H9 (cell line): ENCODE data around the gene CXXC1. TPM values are rescaled to one million over a fixed set of nuclear protein-coding genes. Genes with fewer than 3 reads are reported as not detected.

ENCODE experiments used
- DNase-seq: peaks from one replicate; pipeline ENCODE4 v3.0.0-alpha.2; 2017
- H2AFZ ChIP-seq: one replicate; pipeline ENCODE4 v1.6.1; 2013; ENCODE audit warnings: mild to moderate bottlenecking, low read length, control low read depth, moderate library complexity
- H2AK5ac ChIP-seq: 2 replicates; pipeline ENCODE4 v1.6.1; 2013; ENCODE audit warnings: low read length, control low read depth, mixed read lengths; ENCODE audit not compliant: insufficient read length
- H2BK120ac ChIP-seq: one replicate; pipeline ENCODE4 v1.6.1; 2013; ENCODE audit warnings: low read depth, mild to moderate bottlenecking, low read length, control low read depth, inconsistent platforms; ENCODE audit not compliant: poor library complexity, severe bottlenecking
- H2BK12ac ChIP-seq: 2 replicates; pipeline ENCODE4 v1.6.1; 2013; ENCODE audit warnings: low read length, control low read depth, mixed read lengths, low read depth; ENCODE audit not compliant: insufficient read length
- H2BK15ac ChIP-seq: 2 replicates; pipeline ENCODE4 v1.6.1; 2013; ENCODE audit warnings: low read depth, low read length, control low read depth
- H2BK20ac ChIP-seq: one replicate; pipeline ENCODE4 v1.6.1; 2013; ENCODE audit warnings: low read depth, mild to moderate bottlenecking, low read length, control low read depth, inconsistent platforms; ENCODE audit not compliant: poor library complexity, severe bottlenecking
- H2BK5ac ChIP-seq: 2 replicates; pipeline ENCODE4 v1.6.1; 2013; ENCODE audit warnings: low read length, control low read depth, mixed read lengths; ENCODE audit not compliant: insufficient read length
- H3K14ac ChIP-seq: 2 replicates; pipeline ENCODE4 v1.6.1; 2013; ENCODE audit warnings: low read length, control low read depth; ENCODE audit not compliant: insufficient read depth
- H3K18ac ChIP-seq: 2 replicates; pipeline ENCODE4 v1.6.1; 2013; ENCODE audit warnings: low read depth, mild to moderate bottlenecking, mixed read lengths, low read length, control low read depth; ENCODE audit not compliant: insufficient read length
- H3K23ac ChIP-seq: 2 replicates; pipeline ENCODE4 v1.6.1; 2013; ENCODE audit warnings: low read length, control low read depth, mixed read lengths, low read depth; ENCODE audit not compliant: insufficient read length
- H3K23me2 ChIP-seq: 2 replicates; pipeline ENCODE4 v1.6.1; 2013; ENCODE audit warnings: low read depth, mild to moderate bottlenecking, mixed read lengths, low read length, control low read depth; ENCODE audit not compliant: insufficient read length, poor library complexity, severe bottlenecking
- H3K27ac ChIP-seq: 2 replicates; pipeline ENCODE4 v1.5.1; 2013; ENCODE audit warnings: low read length, control low read depth, mixed read lengths, low read depth; ENCODE audit not compliant: insufficient read length
- H3K27me3 ChIP-seq: 2 replicates; pipeline ENCODE4 v1.6.1; 2013; ENCODE audit warnings: low read length, control low read depth, inconsistent platforms; ENCODE audit not compliant: insufficient read depth
- H3K4ac ChIP-seq: 2 replicates; pipeline ENCODE4 v1.6.1; 2013; ENCODE audit warnings: low read depth, mild to moderate bottlenecking, control low read depth, inconsistent platforms, low read length, moderate library complexity
- H3K4me1 ChIP-seq: 2 replicates; pipeline ENCODE4 v1.6.1; 2013; ENCODE audit warnings: low read length, control low read depth, inconsistent platforms; ENCODE audit not compliant: insufficient read depth
- H3K4me2 ChIP-seq: 2 replicates; pipeline ENCODE4 v1.6.1; 2013; ENCODE audit warnings: low read length, control low read depth, mixed read lengths; ENCODE audit not compliant: insufficient read length, insufficient read depth
- H3K56ac ChIP-seq: 2 replicates; pipeline ENCODE4 v1.6.1; 2013; ENCODE audit warnings: low read depth, mild to moderate bottlenecking, mixed read lengths, low read length, control low read depth; ENCODE audit not compliant: insufficient read length
- H3K79me1 ChIP-seq: 2 replicates; pipeline ENCODE4 v1.6.1; 2013; ENCODE audit warnings: low read depth, mild to moderate bottlenecking, moderate library complexity, low read length, control low read depth, inconsistent platforms; ENCODE audit not compliant: insufficient read depth, poor library complexity, severe bottlenecking
- H3K79me2 ChIP-seq: 2 replicates; pipeline ENCODE4 v1.6.1; 2013; ENCODE audit warnings: low read length, control low read depth, inconsistent platforms; ENCODE audit not compliant: insufficient read depth
- H3K9ac ChIP-seq: 2 replicates; pipeline ENCODE4 v1.6.1; 2013; ENCODE audit warnings: low read length, control low read depth, mixed read lengths; ENCODE audit not compliant: insufficient read length; ENCODE audit errors: extremely low read depth
- H3K9me3 ChIP-seq: one replicate; pipeline ENCODE4 v1.6.1; 2013; ENCODE audit warnings: low read depth, low read length, inconsistent platforms; ENCODE audit not compliant: control insufficient read depth
- H3T11ph ChIP-seq: one replicate; pipeline ENCODE4 v1.6.1; 2013; ENCODE audit warnings: mild to moderate bottlenecking, low read length, control low read depth, inconsistent platforms
- H4K20me1 ChIP-seq: one replicate; pipeline ENCODE4 v1.6.1; 2013; ENCODE audit not compliant: control insufficient read depth, insufficient read length, insufficient read depth
- H4K5ac ChIP-seq: 2 replicates; pipeline ENCODE4 v1.6.1; 2013; ENCODE audit warnings: low read depth, mild to moderate bottlenecking, mixed read lengths, low read length, control low read depth; ENCODE audit not compliant: insufficient read length
- H4K8ac ChIP-seq: replicated peaks from 2 replicates; pipeline ENCODE4 v1.6.1; 2013; ENCODE audit warnings: low read length, control low read depth, mixed read lengths, low read depth; ENCODE audit not compliant: insufficient read length
- H4K91ac ChIP-seq: 2 replicates; pipeline ENCODE4 v1.6.1; 2013; ENCODE audit warnings: low read depth, mild to moderate bottlenecking, moderate library complexity, mixed read lengths, low read length, control low read depth; ENCODE audit not compliant: insufficient read length
- H3K27ac Mint-ChIP-seq, 3 experiments: 2 replicates in 2 of 3; 3 replicates in 1 of 3; pipeline ENCODE4 v1.8.0; 2020 to 2021; ENCODE audit warnings: mixed read lengths in 3 of 3, mild to moderate bottlenecking in 1 of 3, moderate library complexity in 1 of 3
- H3K27me3 Mint-ChIP-seq: 2 replicates; pipeline ENCODE4 v1.8.0; 2021; ENCODE audit warnings: low read depth, mild to moderate bottlenecking, moderate library complexity, mixed read lengths
- H3K36me3 Mint-ChIP-seq, 3 experiments: 2 replicates in 2 of 3; 3 replicates in 1 of 3; pipeline ENCODE4 v1.8.0; 2020 to 2021; ENCODE audit warnings: low read depth in 3 of 3, mixed read lengths in 3 of 3; ENCODE audit not compliant: insufficient read depth in 1 of 3
- H3K4me1 Mint-ChIP-seq, 2 experiments: 2 replicates each; pipeline ENCODE4 v1.8.0; 2020; ENCODE audit warnings: mixed read lengths in 2 of 2
- H3K4me3 Mint-ChIP-seq, 2 experiments: 2 replicates in 1 of 2; 3 replicates in 1 of 2; pipeline ENCODE4 v1.8.0; 2020 to 2021; ENCODE audit warnings: mild to moderate bottlenecking in 2 of 2, mixed read lengths in 2 of 2, moderate library complexity in 1 of 2
- H3K9me3 Mint-ChIP-seq, 2 experiments: 2 replicates in 1 of 2; 3 replicates in 1 of 2; pipeline ENCODE4 v1.8.0; 2020; ENCODE audit warnings: mild to moderate bottlenecking in 2 of 2, mixed read lengths in 2 of 2, moderate library complexity in 1 of 2
- CTCF ChIP-seq: fragments of 200-600 bp; sonication (generic); conservative IDR thresholded peaks from 3 replicates; pipeline ENCODE4 v1.8.0; 2021; ENCODE audit warnings: antibody characterized with exemption, mild to moderate bottlenecking
- WGBS: extraction: QIAGEN DNeasy Blood & Tissue Kit; methylation state at CpG from one replicate; pipeline ENCODE4 v1.1.7; 2013; ENCODE audit warnings: missing lambda C conversion rate, low lambda C conversion rate, mixed read lengths; ENCODE audit not compliant: insufficient read length; ENCODE audit errors: extremely low coverage; 5-methylcytosine and 5-hydroxymethylcytosine counted together
- total RNA-seq: library from RNA; stranded (reverse); gene quantifications from 2 replicates; pipeline ENCODE4 v1.2.1, GENCODE V29; 2021

The CXXC1 gene
- total RNA-seq, 1 experiment from 2014 or later = 95.9 TPM

DNA sequence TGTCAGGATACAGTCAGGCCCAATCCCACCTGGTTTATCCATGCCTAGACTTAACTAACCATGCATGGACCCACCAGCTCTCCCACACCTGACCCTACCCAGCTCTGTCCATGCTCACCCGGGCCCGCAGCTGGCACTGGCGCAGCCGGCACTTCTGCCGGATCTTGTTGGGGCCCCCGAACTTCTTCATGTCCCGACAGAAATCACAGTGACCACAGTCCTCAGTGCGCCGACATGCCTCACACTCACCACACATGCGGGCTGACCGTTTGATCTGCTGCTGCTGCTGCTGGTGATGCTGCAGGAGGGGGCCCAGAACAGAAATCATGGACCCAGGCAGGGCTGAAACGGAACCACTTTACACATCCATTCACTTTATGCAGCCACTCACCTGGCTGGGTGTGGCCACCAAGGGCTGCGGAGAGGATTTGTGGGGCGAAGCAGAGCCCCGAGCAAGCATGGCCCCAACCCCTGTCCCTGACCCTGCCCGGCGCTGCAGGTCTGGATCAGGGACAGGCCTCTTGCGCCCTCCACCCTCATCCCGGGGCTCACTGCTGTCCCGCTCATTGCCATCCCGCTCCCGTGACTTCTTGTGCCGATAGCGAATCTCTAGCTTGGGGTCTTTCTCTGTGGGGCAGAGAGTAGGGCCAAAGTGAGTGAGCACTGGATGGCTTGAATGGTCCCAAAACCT, 1.7 kb downstream of the CXXC1 start:
- no peak overlapping the region for H2AFZ ChIP-seq
- no peak overlapping the region for H3T11ph ChIP-seq
- no peak overlapping the region for H4K91ac ChIP-seq
- no peak overlapping the region for H3K18ac ChIP-seq
- no peaks in the 10 kb centered on the region for H3K9me3 ChIP-seq
- no peak overlapping the region for H2BK120ac ChIP-seq
- H2BK12ac ChIP-seq = no peak overlapping the region
- peaks cover 11% of the 10 kb centered on the region for H3K23me2 ChIP-seq
- H3K4me2 ChIP-seq = no peak overlapping the region
- H3K4me1 ChIP-seq = no peaks in the 10 kb centered on the region
- no peaks in the 10 kb centered on the region for H3K27me3 ChIP-seq
- no peaks in the 10 kb centered on the region for H4K20me1 ChIP-seq
- no peaks in the 10 kb centered on the region; the same call in 1 of the 2 replicates for H3K79me2 ChIP-seq
- H3K9ac ChIP-seq = no peak overlapping the region
- H3K23ac ChIP-seq = no peak overlapping the region
- Mint-ChIP-seq H3K9me3 (no peaks in the 10 kb centered on the region; a peak in 1 of 5 replicates), H3K36me3 (peaks cover 40 to 44% (median 44%) of the 10 kb centered on the region in 3 experiments; a peak in 6 of 7 replicates), H3K27me3 (no peaks in the 10 kb centered on the region), H3K27ac (peak overlapping the region in 2 of 3 experiments; percentile 53 to 65; a peak in 2 of 7 replicates), H3K4me1 (peaks cover 8 to 15% of the 10 kb centered on the region in 2 experiments), H3K4me3 (peak overlapping the region; percentile 99 to 100)
- H4K8ac ChIP-seq = no peak overlapping the region
- H3K4ac ChIP-seq = no peak overlapping the region
- no peak overlapping the region for H3K14ac ChIP-seq
- H2AK5ac ChIP-seq = no peak overlapping the region
- H3K79me1 ChIP-seq = no peaks in the 10 kb centered on the region
- H2BK20ac ChIP-seq = no peak overlapping the region
- no peak overlapping the region for H2BK5ac ChIP-seq
- H3K56ac ChIP-seq = no peak overlapping the region
- TF ChIP-seq CTCF = no peak
- no peak overlapping the region for H2BK15ac ChIP-seq
- H4K5ac ChIP-seq = no peak overlapping the region
- no peak for DNase-seq
- no CpG with 5 or more reads among the region's 24 CpGs for WGBS
- H3K27ac ChIP-seq = no peak overlapping the region
